DOHH2 (cell line): Measurements from ENCODE around the gene PTPRN2.

Source experiments
- H3F3A ChIP-seq: fragments of 200-600 bp; sonication (generic), shearing (Covaris generic); 2 replicates; pipeline ENCODE4 v1.6.0; 2016; ENCODE audit warnings: antibody characterized with exemption, mild to moderate bottlenecking; ENCODE audit not compliant: control insufficient read depth, insufficient read depth
- H3K27ac ChIP-seq: fragments of 200-600 bp; sonication (generic); 2 replicates; pipeline ENCODE4 v1.5.1; 2014; ENCODE audit warnings: low read depth, mild to moderate bottlenecking, low read length, moderate library complexity
- H3K27me3 ChIP-seq: fragments of 200-600 bp; sonication (generic); 2 replicates; pipeline ENCODE4 v1.6.1; 2014; ENCODE audit warnings: mild to moderate bottlenecking, low read length, mixed read lengths; ENCODE audit not compliant: control insufficient read depth
- H3K36me3 ChIP-seq: fragments of 200-600 bp; sonication (generic); 2 replicates; pipeline ENCODE4 v1.6.1; 2014; ENCODE audit warnings: mild to moderate bottlenecking, low read length, moderate library complexity, mixed read lengths; ENCODE audit not compliant: control insufficient read depth
- H3K4me1 ChIP-seq: fragments of 200-600 bp; sonication (generic); 2 replicates; pipeline ENCODE4 v1.6.1; 2014; ENCODE audit warnings: mild to moderate bottlenecking, low read length, mixed read lengths; ENCODE audit not compliant: control insufficient read depth
- H3K4me2 ChIP-seq: fragments of 200-600 bp; sonication (generic); 2 replicates; pipeline ENCODE4 v1.6.0; 2014; ENCODE audit warnings: mild to moderate bottlenecking, low read length, moderate library complexity
- H3K4me3 ChIP-seq: fragments of 200-600 bp; sonication (generic); 2 replicates; pipeline ENCODE4 v1.5.1; 2014; ENCODE audit warnings: mild to moderate bottlenecking, low read length, mixed read lengths
- H3K79me2 ChIP-seq: fragments of 200-600 bp; sonication (generic); 2 replicates; pipeline ENCODE4 v1.6.1; 2014; ENCODE audit warnings: mild to moderate bottlenecking, low read length, mixed read lengths; ENCODE audit not compliant: control insufficient read depth
- H3K9me2 ChIP-seq: fragments of 200-600 bp; sonication (generic); replicated peaks from 2 replicates; pipeline ENCODE4 v1.6.1; 2014; ENCODE audit warnings: mild to moderate bottlenecking, low read length, mixed read lengths; ENCODE audit not compliant: control insufficient read depth
- H3K9me3 ChIP-seq: fragments of 200-600 bp; sonication (generic); 2 replicates; pipeline ENCODE4 v1.6.1; 2014; ENCODE audit warnings: antibody characterized with exemption, low read length, mixed read lengths; ENCODE audit not compliant: control insufficient read depth, insufficient read depth
- H4K20me1 ChIP-seq: fragments of 200-600 bp; sonication (generic); 2 replicates; pipeline ENCODE4 v1.6.0; 2014; ENCODE audit warnings: low read depth, mild to moderate bottlenecking, antibody characterized with exemption, low read length, moderate library complexity; ENCODE audit not compliant: control insufficient read depth, insufficient read depth
- EZH2phosphoT487 ChIP-seq: fragments of 200-600 bp; sonication (generic); IDR thresholded peaks from 2 replicates; pipeline ENCODE4 v1.6.1; 2017; ENCODE audit warnings: borderline replicate concordance, mild to moderate bottlenecking, antibody characterized with exemption, low read length, moderate library complexity, mixed read lengths
- TF ChIP-seq, protein P1 (sequence below): fragments of 200-600 bp; sonication (generic); IDR thresholded peaks from one replicate; pipeline ENCODE4 v1.5.1; 2014; ENCODE audit warnings: antibody characterized with exemption, mild to moderate bottlenecking, low read depth, low read length; ENCODE audit not compliant: poor library complexity, severe bottlenecking

The PTPRN2 gene

DNA sequence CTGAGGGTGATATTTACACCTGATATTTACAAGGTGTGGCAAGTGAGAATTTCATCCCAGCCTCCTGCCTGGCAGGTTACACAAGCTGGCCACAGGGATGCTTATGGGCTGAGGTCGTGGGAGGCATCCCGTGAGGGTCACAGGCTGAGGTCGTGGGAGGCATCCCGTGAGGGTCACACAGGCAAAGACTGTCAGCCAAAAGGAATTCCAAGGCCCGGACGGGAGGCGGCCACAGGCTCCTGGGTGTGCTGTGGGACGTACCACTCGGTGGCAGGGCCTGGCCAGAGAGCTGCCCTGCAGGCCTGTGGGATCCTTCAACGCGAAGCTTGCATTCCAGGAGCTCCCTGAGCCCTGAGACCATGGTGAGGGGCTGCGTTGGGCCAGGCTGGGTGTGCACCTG, 790.3 kb downstream of the PTPRN2 start:
- no peak for TF ChIP-seq EZH2phosphoT487
- TF ChIP-seq, protein P1, sequence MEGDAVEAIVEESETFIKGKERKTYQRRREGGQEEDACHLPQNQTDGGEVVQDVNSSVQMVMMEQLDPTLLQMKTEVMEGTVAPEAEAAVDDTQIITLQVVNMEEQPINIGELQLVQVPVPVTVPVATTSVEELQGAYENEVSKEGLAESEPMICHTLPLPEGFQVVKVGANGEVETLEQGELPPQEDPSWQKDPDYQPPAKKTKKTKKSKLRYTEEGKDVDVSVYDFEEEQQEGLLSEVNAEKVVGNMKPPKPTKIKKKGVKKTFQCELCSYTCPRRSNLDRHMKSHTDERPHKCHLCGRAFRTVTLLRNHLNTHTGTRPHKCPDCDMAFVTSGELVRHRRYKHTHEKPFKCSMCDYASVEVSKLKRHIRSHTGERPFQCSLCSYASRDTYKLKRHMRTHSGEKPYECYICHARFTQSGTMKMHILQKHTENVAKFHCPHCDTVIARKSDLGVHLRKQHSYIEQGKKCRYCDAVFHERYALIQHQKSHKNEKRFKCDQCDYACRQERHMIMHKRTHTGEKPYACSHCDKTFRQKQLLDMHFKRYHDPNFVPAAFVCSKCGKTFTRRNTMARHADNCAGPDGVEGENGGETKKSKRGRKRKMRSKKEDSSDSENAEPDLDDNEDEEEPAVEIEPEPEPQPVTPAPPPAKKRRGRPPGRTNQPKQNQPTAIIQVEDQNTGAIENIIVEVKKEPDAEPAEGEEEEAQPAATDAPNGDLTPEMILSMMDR = no peak
- Histone ChIP-seq H3K9me3 (peaks cover 5% of the 10 kb centered on the region; the same call in 1 of the 2 replicates), H3K36me3 (no peaks in the 10 kb centered on the region), H3F3A (no peaks in the 10 kb centered on the region), H3K4me3 (no peak overlapping the region), H3K4me1 (no peaks in the 10 kb centered on the region), H3K9me2 (no peaks in the 10 kb centered on the region), H3K27ac (no peak overlapping the region), H3K79me2 (no peaks in the 10 kb centered on the region), H3K27me3 (no peaks in the 10 kb centered on the region), H4K20me1 (no peaks in the 10 kb centered on the region), H3K4me2 (no peak overlapping the region)

DNA sequence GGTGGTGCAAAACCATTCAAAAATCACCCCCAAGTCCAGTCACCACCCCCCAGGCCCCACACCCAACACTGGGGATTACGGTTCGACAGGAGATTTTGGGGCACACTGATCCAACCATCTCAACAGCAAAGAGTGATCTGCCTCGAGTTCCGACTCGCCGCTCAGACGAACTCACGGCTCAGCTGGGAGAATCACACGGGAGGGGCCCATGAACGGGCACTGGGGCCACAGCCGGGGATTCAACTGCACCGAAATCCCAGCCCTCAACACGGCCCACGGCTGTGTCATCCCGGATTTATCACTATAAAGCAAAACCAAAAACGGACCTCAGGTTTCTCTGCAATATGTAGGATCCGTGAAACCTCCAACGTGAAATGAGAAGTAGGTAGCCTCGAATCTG, 790.8 kb downstream of the PTPRN2 start:
- no peaks in the 10 kb centered on the region for H3F3A ChIP-seq
- H3K27ac ChIP-seq = no peak overlapping the region
- TF ChIP-seq EZH2phosphoT487 = no peak
- TF ChIP-seq, protein P1 = no peak
- no peaks in the 10 kb centered on the region for H4K20me1 ChIP-seq
- H3K9me2 ChIP-seq = no peaks in the 10 kb centered on the region
- H3K9me3 ChIP-seq = peaks cover 5% of the 10 kb centered on the region; the same call in 1 of the 2 replicates
- no peak overlapping the region for H3K4me3 ChIP-seq
- no peak overlapping the region for H3K4me2 ChIP-seq
- H3K36me3 ChIP-seq = no peaks in the 10 kb centered on the region
- no peaks in the 10 kb centered on the region for H3K4me1 ChIP-seq
- no peaks in the 10 kb centered on the region for H3K27me3 ChIP-seq
- H3K79me2 ChIP-seq = no peaks in the 10 kb centered on the region

DNA sequence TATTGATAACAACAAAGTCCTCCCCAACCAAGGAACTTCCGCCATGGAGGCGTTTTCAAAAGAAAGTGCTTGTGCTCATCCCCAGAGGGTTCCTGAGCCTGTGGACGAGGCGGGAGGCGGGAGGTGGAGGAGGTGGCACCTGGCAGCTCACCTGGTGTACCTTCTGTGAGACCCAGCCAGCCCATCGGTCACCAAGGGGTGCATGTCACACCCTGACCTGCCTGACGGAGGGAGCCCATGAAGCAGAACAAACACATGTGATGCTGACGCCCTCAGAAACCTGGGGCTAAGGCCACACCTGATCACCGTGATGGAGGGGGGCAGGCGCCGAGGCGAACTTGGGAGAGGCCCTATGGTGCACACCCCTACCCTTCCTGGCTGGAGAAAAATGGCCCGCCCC, 792.0 kb downstream of the PTPRN2 start:
- Histone ChIP-seq H3K36me3 (no peaks in the 10 kb centered on the region), H3K4me3 (no peak overlapping the region), H3K79me2 (no peaks in the 10 kb centered on the region), H3K27ac (no peak overlapping the region), H3K4me1 (no peaks in the 10 kb centered on the region), H3K27me3 (no peaks in the 10 kb centered on the region), H3K9me3 (peaks cover 5% of the 10 kb centered on the region; the same call in 1 of the 2 replicates), H4K20me1 (no peaks in the 10 kb centered on the region), H3F3A (no peaks in the 10 kb centered on the region), H3K9me2 (no peaks in the 10 kb centered on the region), H3K4me2 (no peak overlapping the region)
- TF ChIP-seq EZH2phosphoT487 = no peak
- TF ChIP-seq, protein P1 = no peak
